Neutrophil (primary cell): ENCODE data around the gene SND1.

Source experiments
- H3K27ac ChIP-seq: fragments of 200-600 bp; sonication (generic); 2 replicates; pipeline ENCODE4 v1.5.1; 2016; ENCODE audit warnings: mild to moderate bottlenecking, moderate library complexity
- H3K27me3 ChIP-seq: fragments of 200-600 bp; sonication (generic); 2 replicates; pipeline ENCODE4 v1.6.0; 2016; ENCODE audit warnings: mild to moderate bottlenecking
- H3K36me3 ChIP-seq: fragments of 200-600 bp; sonication (generic); 2 replicates; pipeline ENCODE4 v1.5.1; 2017
- H3K4me1 ChIP-seq, 2 experiments: fragments of 200-600 bp in 1 of 2; sonication (generic) in 1 of 2; 1 replicate in 1 of 2; 2 replicates in 1 of 2; pipeline versions ENCODE4 v1.5.1 to v1.6.1; 2013 to 2016; ENCODE audit warnings: low read depth in 1 of 2, low read length in 1 of 2, mild to moderate bottlenecking in 1 of 2, moderate library complexity in 1 of 2; ENCODE audit not compliant: control insufficient read depth in 1 of 2, insufficient read depth in 1 of 2
- H3K4me3 ChIP-seq, 2 experiments: fragments of 200-600 bp in 1 of 2; sonication (generic) in 1 of 2; 1 replicate in 1 of 2; 2 replicates in 1 of 2; pipeline ENCODE4 v1.5.1; 2013 to 2016; ENCODE audit warnings: low read depth in 1 of 2, low read length in 1 of 2, mild to moderate bottlenecking in 1 of 2, moderate library complexity in 1 of 2
- H3K9me3 ChIP-seq: fragments of 200-600 bp; sonication (generic); 2 replicates; pipeline ENCODE4 v1.5.1; 2016
- CTCF ChIP-seq: fragments of 200-600 bp; sonication (generic); IDR thresholded peaks from 2 replicates; pipeline ENCODE4 v1.5.1; 2016; ENCODE audit warnings: antibody characterized with exemption

Gene SND1

GRCh38 chr7:127644484-127644883, 7.5 kb upstream of the SND1 start:
- H3K27ac ChIP-seq, result no peak overlapping the region
- H3K4me1 ChIP-seq, result no peaks in the 10 kb centered on the region
- no peak for TF ChIP-seq CTCF
- no peaks in the 10 kb centered on the region for H3K36me3 ChIP-seq
- H3K9me3 ChIP-seq, result no peaks in the 10 kb centered on the region
- no peak overlapping the region for H3K4me3 ChIP-seq
- peaks cover 1% of the 10 kb centered on the region for H3K27me3 ChIP-seq

- H3K27ac ChIP-seq, result no peak overlapping the region
- no peaks in the 10 kb centered on the region for H3K9me3 ChIP-seq
- no peak overlapping the region for H3K4me3 ChIP-seq
- H3K27me3 ChIP-seq, result no peaks in the 10 kb centered on the region
- no peak for TF ChIP-seq CTCF
- H3K36me3 ChIP-seq, result no peaks in the 10 kb centered on the region
- H3K4me1 ChIP-seq, result peaks cover 13% of the 10 kb centered on the region in 2 experiments
Measured at GRCh38 chr7:127647636-127648035, 4.4 kb upstream of the SND1 start.

- Histone ChIP-seq H3K4me3 (no peak overlapping the region), H3K27me3 (no peaks in the 10 kb centered on the region), H3K9me3 (no peaks in the 10 kb centered on the region), H3K27ac (no peak overlapping the region), H3K4me1 (peaks cover 21 to 22% of the 10 kb centered on the region in 2 experiments), H3K36me3 (no peaks in the 10 kb centered on the region)
- TF ChIP-seq CTCF, result no peak
Measured at GRCh38 chr7:127648986-127649385, 3.0 kb upstream of the SND1 start.

GRCh38 chr7:127650847-127651555, 993 bp upstream of the SND1 start:
- Histone ChIP-seq H3K27ac (peak overlapping the region; percentile 80), H3K4me1 (peaks cover 40 to 41% of the 10 kb centered on the region in 2 experiments), H3K9me3 (no peaks in the 10 kb centered on the region), H3K4me3 (peak overlapping the region; percentile 94 to 97), H3K27me3 (no peaks in the 10 kb centered on the region), H3K36me3 (no peaks in the 10 kb centered on the region)
- TF ChIP-seq CTCF, result no peak

GRCh38 chr7:127652333-127653248, 597 bp downstream of the SND1 start:
- no peak for TF ChIP-seq CTCF
- Histone ChIP-seq H3K36me3 (no peaks in the 10 kb centered on the region), H3K27ac (peak overlapping the region; percentile 80), H3K27me3 (no peaks in the 10 kb centered on the region), H3K9me3 (no peaks in the 10 kb centered on the region), H3K4me3 (peak overlapping the region; percentile 94 to 97), H3K4me1 (peaks cover 40 to 42% of the 10 kb centered on the region in 2 experiments)
